Sigmoid colon (tissue), 7 donors: ENCODE data around the gene CD58. TPM values are rescaled to one million over a fixed set of nuclear protein-coding genes. Genes with fewer than 3 reads are reported as not detected.

Experiments
- DNase-seq: peaks from one replicate; pipeline ENCODE4 v3.0.0-alpha.2; 2019
- H3K27ac ChIP-seq, 4 donors: fragments of 200-600 bp; sonication (generic); one replicate each; pipeline ENCODE4 v1.5.1; 2016 to 2019; ENCODE audit warnings: mild to moderate bottlenecking in 1 of 4
- H3K27me3 ChIP-seq, 3 donors: fragments of 200-600 bp; sonication (generic); one replicate each; pipeline ENCODE4 v1.5.1; 2019; ENCODE audit warnings: mild to moderate bottlenecking in 1 of 3
- H3K36me3 ChIP-seq, 4 donors: fragments of 200-600 bp; sonication (generic); one replicate each; pipeline ENCODE4 v1.5.1; 2016 to 2019
- H3K4me1 ChIP-seq, 4 donors: fragments of 200-600 bp; sonication (generic); one replicate each; pipeline ENCODE4 v1.5.1; 2017 to 2019
- H3K4me3 ChIP-seq, 4 donors: fragments of 200-600 bp; sonication (generic); one replicate each; pipeline ENCODE4 v1.5.1; 2017 to 2019; ENCODE audit warnings: mild to moderate bottlenecking in 2 of 4, moderate library complexity in 1 of 4
- H3K9me3 ChIP-seq, 4 donors: fragments of 200-600 bp in 3 of 4; sonication (generic) in 3 of 4; one replicate each; pipeline versions ENCODE4 v1.5.1 to v1.6.1; 2013 to 2019
- EP300 ChIP-seq, 4 donors: sonication (generic); formaldehyde crosslinking; IDR thresholded peaks; one replicate each; pipeline ENCODE4 v1.6.1; 2017; ENCODE audit warnings: antibody characterized with exemption in 4 of 4
- POLR2A ChIP-seq, 2 donors: fragments of 450-650 bp; IDR thresholded peaks; one replicate each; pipeline ENCODE4 v1.6.1; 2016; ENCODE audit warnings: antibody characterized with exemption in 2 of 2, mild to moderate bottlenecking in 2 of 2, moderate library complexity in 2 of 2
- POLR2AphosphoS5 ChIP-seq, 4 donors: sonication (generic); formaldehyde crosslinking; IDR thresholded peaks; one replicate each; pipeline ENCODE4 v1.6.1; 2017; ENCODE audit warnings: antibody characterized with exemption in 4 of 4
- whole genome bisulfite sequencing, 2 donors: extraction: QIAGEN DNeasy Blood & Tissue Kit; methylation state at CpG; one replicate each; pipeline ENCODE4 v1.1.7; 2013; 5-methylcytosine and 5-hydroxymethylcytosine counted together
- intact Hi-C: fragments of 100-400 bp; cut with DNase I; formaldehyde crosslinking; loops from one replicate; pipeline ENCODE4 v1.15.1; 2023
- polyA plus RNA-seq, 3 donors: library from polyadenylated mRNA; stranded (reverse); fragments of 200-250 nt; gene quantifications; one replicate each; pipeline ENCODE4 v1.2.3, GENCODE V29; 2013
- total RNA-seq, 4 donors: library from RNA; depleted of rRNA; stranded (reverse); fragments of >200 nt; gene quantifications; one replicate each; pipeline ENCODE4 v1.1.0, GENCODE V29; 2016
- TF ChIP-seq, protein P1 (sequence below), 4 experiments: fragments of 450-650 bp in 3 of 4; fragments of 200-600 bp in 1 of 4; IDR thresholded peaks; one replicate each; pipeline ENCODE4 v1.5.1; 2016 to 2019; ENCODE audit warnings: antibody characterized with exemption in 4 of 4, mild to moderate bottlenecking in 3 of 4, moderate library complexity in 2 of 4
- donor health status: healthy with polysubstance abuse.
- donor health status: Bipolar disorder and iron deficiency.
- donor health status: healthy.

The CD58 gene
- total and polyA plus RNA-seq, 7 donors: 8.4 to 36.6 (median 19.6) TPM

DNA sequence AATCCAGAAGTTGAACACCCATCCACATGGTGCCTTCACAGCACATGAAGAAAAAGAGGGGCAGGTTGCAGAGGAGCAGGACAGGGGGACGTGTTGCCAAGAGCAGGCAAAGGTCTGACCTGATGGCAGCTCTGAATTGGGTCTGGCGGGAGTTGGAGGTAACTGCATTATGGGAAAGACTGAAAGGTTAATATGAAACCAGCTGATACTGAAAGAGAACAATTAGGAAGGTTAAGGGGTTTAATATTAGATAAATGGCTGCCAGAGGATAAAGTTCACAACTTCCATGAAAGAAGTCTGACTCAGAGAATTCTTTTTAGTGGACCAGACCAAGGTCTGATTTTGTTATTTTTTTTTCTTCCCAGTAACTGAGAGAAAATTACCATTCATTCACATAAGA is 76.1 kb downstream of the CD58 start:
- WGBS, 2 donors: 57 to 83% methylated on average over 2 of the region's 2 CpGs
- Histone ChIP-seq H3K9me3 (no peaks in the 10 kb centered on the region), H3K27ac (no peak overlapping the region), H3K4me1 (peaks cover 0 to 6% (median 3%) of the 10 kb centered on the region in 4 donors), H3K36me3 (no peaks in the 10 kb centered on the region), H3K4me3 (no peak overlapping the region), H3K27me3 (no peaks in the 10 kb centered on the region)
- TF ChIP-seq POLR2AphosphoS5 (IDR thresholded peaks at IDR 0.05) (no peak), POLR2A (IDR thresholded peaks at IDR 0.05) (no peak), EP300 (IDR thresholded peaks at IDR 0.05) (no peak)
- TF ChIP-seq, protein P1, sequence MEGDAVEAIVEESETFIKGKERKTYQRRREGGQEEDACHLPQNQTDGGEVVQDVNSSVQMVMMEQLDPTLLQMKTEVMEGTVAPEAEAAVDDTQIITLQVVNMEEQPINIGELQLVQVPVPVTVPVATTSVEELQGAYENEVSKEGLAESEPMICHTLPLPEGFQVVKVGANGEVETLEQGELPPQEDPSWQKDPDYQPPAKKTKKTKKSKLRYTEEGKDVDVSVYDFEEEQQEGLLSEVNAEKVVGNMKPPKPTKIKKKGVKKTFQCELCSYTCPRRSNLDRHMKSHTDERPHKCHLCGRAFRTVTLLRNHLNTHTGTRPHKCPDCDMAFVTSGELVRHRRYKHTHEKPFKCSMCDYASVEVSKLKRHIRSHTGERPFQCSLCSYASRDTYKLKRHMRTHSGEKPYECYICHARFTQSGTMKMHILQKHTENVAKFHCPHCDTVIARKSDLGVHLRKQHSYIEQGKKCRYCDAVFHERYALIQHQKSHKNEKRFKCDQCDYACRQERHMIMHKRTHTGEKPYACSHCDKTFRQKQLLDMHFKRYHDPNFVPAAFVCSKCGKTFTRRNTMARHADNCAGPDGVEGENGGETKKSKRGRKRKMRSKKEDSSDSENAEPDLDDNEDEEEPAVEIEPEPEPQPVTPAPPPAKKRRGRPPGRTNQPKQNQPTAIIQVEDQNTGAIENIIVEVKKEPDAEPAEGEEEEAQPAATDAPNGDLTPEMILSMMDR (IDR thresholded peaks at IDR 0.05): no peak
- intact Hi-C loops: loop anchor here (5.0 kb wide), 1 partner anchor 352 kb away; no protein-coding TSS in a partner anchor
- no peak for DNase-seq

DNA sequence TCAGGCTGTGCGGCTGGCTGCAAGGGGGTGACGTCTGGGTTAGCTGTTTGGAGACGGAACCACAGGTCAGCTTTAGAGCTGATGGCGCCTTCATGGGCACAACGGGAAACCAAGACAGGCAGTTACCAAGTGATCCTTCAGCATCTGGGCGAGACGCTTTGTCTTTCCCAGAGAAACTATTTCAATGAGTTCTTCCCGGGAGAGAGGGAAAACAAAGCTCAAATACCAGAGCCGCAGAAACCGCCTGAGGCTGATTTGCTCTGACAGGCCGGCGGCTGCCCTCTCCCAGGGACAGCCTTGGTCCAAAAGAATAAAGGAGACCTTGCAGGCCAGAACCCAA is 76.5 kb downstream of the CD58 start:
- Histone ChIP-seq H3K9me3 (no peaks in the 10 kb centered on the region), H3K36me3 (no peaks in the 10 kb centered on the region), H3K4me1 (peaks cover 0 to 6% (median 3%) of the 10 kb centered on the region in 4 donors), H3K27me3 (no peaks in the 10 kb centered on the region), H3K4me3 (no peak overlapping the region), H3K27ac (no peak overlapping the region)
- intact Hi-C loops: no loop called here
- no peak for DNase-seq
- TF ChIP-seq, protein P1 (IDR thresholded peaks at IDR 0.05): no peak
- TF ChIP-seq POLR2A (IDR thresholded peaks at IDR 0.05) (no peak), EP300 (IDR thresholded peaks at IDR 0.05) (no peak), POLR2AphosphoS5 (IDR thresholded peaks at IDR 0.05) (no peak)
- 94 to 95% methylated on average over 12 of the region's 12 CpGs for WGBS, 2 donors

DNA sequence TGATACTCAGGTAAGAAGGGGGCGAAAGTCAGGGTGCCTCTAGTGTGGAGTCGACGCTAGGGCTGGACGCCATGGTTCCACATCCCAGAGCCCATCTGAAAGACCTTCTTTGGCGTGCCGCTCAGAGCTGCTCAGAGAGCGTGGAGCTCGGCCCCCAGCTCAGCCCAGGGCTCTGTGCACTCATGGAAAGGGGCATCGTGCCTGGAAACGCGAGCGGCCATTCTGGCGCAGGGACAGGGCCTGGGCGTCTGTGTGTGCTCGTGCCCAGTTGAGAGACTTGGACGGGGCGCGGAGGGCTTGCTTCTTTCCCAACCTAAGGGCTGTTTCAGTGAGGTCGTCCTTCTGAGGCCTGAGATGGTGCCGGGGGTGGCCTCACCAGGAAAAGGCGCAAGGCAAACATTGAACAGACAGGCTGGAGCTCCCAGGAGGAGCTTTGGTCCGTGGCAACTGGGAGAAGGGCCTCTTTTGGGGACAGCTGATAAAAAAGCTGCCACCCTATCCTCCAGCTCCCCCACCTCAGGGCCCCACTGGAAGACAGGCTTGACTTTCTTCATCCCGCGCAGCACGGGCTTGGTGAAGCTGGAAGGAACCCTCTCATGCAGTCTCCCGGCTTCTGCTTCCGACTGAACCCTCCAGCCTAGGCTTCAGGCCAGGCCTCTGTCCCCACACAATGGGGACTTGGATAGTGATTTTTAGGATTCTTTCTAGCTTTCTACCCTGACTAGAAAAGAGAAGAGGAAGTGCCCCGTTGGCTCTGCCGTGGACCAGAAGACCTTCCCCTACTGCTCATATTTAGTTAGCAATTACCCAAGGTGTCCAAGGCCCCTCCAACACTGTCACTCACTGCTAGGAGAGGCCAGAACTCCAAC is 77.1 kb downstream of the CD58 start:
- peaks cover 0 to under 1% (median under 1%) of the 10 kb centered on the region in 4 donors for H3K4me1 ChIP-seq
- no peak overlapping the region for H3K27ac ChIP-seq
- 94 to 96% methylated on average over 29 of the region's 29 CpGs for WGBS, 2 donors
- no peaks in the 10 kb centered on the region for H3K9me3 ChIP-seq
- TF ChIP-seq POLR2AphosphoS5 (IDR thresholded peaks at IDR 0.05) (no peak), POLR2A (IDR thresholded peaks at IDR 0.05) (no peak), EP300 (IDR thresholded peaks at IDR 0.05) (no peak)
- TF ChIP-seq, protein P1 (IDR thresholded peaks at IDR 0.05): no peak
- no peak for DNase-seq
- H3K27me3 ChIP-seq: no peaks in the 10 kb centered on the region
- intact Hi-C loops: no loop called here
- H3K4me3 ChIP-seq: no peak overlapping the region
- no peaks in the 10 kb centered on the region for H3K36me3 ChIP-seq

DNA sequence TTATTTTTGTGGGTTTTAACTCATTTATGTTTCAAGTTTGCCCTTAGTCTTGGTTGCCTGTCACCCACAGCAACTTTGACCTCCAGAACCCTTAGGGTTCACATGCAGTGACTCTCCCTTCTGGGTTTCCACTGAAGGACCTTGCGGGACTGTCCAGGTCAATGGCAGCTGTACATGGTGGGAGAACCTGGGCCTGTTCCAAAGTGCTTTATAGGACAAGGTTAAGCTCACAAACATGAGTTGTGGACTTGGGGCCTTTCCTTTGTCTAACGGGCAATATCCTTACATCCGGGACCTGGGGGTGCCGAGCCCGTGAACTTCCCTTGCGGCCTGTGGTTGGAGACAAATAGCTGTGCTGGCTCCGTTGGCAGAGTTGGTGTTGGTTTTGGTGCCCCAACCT is 77.8 kb downstream of the CD58 start:
- intact Hi-C loops: no loop called here
- DNase-seq: no peak
- 97 to 98% methylated on average over 7 of the region's 7 CpGs for WGBS, 2 donors

More for the DNA sequence above, 77.8 kb downstream of the CD58 start:
- no peaks in the 10 kb centered on the region for H3K9me3 ChIP-seq
- H3K4me3 ChIP-seq: no peak overlapping the region
- no peaks in the 10 kb centered on the region for H3K36me3 ChIP-seq
- TF ChIP-seq POLR2AphosphoS5 (IDR thresholded peaks at IDR 0.05): no peak
- no peak for TF ChIP-seq POLR2A (IDR thresholded peaks at IDR 0.05)
- TF ChIP-seq, protein P1 (IDR thresholded peaks at IDR 0.05): no peak
- TF ChIP-seq EP300 (IDR thresholded peaks at IDR 0.05): no peak
- no peaks in the 10 kb centered on the region for H3K4me1 ChIP-seq
- H3K27ac ChIP-seq: no peak overlapping the region
- no peaks in the 10 kb centered on the region for H3K27me3 ChIP-seq
